ENCODE results near the gene OAF. TPM values are rescaled to one million over a fixed set of nuclear protein-coding genes. Genes with fewer than 3 reads are reported as not detected.

The OAF gene
- total RNA-seq, 4 donors from 2014 or later: 30.0 to 100 (median 42.4) TPM

- Histone ChIP-seq H3K36me3 (no peaks in the 10 kb centered on the region), H3K27me3 (no peaks in the 10 kb centered on the region), H3K4me3 (peak overlapping the region in 1 of 2 donors; percentile 23), H3K9me3 (no peaks in the 10 kb centered on the region), H3K27ac (peak overlapping the region in 3 of 4 donors; percentile 76 to 80 (median 79)), H3K4me1 (peaks cover 0 to 99% (median 46%) of the 10 kb centered on the region in 3 donors)
- 64 to 77% methylated on average over 6 to 11 of the region's 11 CpGs for WGBS, 2 donors (ENCODE audit: low coverage in 1 of 2)
- ATAC-seq: peak; percentile 43
- peak; percentile 11 for TF ChIP-seq POLR2AphosphoS5 (IDR thresholded peaks at IDR 0.05)
- no peak for TF ChIP-seq EP300 (IDR thresholded peaks at IDR 0.05)
Measured at GRCh38 chr11:120184371-120184945, 26.4 kb upstream of the OAF start.

GRCh38 chr11:120184946-120185705 is 25.7 kb upstream of the OAF start:
- H3K9me3 ChIP-seq: no peaks in the 10 kb centered on the region
- H3K27me3 ChIP-seq: peaks cover 1% of the 10 kb centered on the region
- TF ChIP-seq POLR2A (IDR thresholded peaks at IDR 0.05) (peak in 1 of 2 donors; percentile 22), EP300 (IDR thresholded peaks at IDR 0.05) (no peak), POLR2AphosphoS5 (IDR thresholded peaks at IDR 0.05) (peak; percentile 25)
- TF ChIP-seq, protein P1, sequence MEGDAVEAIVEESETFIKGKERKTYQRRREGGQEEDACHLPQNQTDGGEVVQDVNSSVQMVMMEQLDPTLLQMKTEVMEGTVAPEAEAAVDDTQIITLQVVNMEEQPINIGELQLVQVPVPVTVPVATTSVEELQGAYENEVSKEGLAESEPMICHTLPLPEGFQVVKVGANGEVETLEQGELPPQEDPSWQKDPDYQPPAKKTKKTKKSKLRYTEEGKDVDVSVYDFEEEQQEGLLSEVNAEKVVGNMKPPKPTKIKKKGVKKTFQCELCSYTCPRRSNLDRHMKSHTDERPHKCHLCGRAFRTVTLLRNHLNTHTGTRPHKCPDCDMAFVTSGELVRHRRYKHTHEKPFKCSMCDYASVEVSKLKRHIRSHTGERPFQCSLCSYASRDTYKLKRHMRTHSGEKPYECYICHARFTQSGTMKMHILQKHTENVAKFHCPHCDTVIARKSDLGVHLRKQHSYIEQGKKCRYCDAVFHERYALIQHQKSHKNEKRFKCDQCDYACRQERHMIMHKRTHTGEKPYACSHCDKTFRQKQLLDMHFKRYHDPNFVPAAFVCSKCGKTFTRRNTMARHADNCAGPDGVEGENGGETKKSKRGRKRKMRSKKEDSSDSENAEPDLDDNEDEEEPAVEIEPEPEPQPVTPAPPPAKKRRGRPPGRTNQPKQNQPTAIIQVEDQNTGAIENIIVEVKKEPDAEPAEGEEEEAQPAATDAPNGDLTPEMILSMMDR (IDR thresholded peaks at IDR 0.05): no peak
- H3K27ac ChIP-seq: peak overlapping the region in 3 of 4 donors; percentile 76 to 80 (median 79)
- H3K4me1 ChIP-seq: peaks cover 0 to 92% (median 42%) of the 10 kb centered on the region in 3 donors
- no peaks in the 10 kb centered on the region for H3K36me3 ChIP-seq
- 25 to 53% methylated on average over 2 of the region's 7 CpGs for WGBS, 2 donors (ENCODE audit: low coverage in 1 of 2)
- ATAC-seq: peak; percentile 78
- H3K4me3 ChIP-seq: peak overlapping the region in 1 of 2 donors; percentile 23

DNA sequence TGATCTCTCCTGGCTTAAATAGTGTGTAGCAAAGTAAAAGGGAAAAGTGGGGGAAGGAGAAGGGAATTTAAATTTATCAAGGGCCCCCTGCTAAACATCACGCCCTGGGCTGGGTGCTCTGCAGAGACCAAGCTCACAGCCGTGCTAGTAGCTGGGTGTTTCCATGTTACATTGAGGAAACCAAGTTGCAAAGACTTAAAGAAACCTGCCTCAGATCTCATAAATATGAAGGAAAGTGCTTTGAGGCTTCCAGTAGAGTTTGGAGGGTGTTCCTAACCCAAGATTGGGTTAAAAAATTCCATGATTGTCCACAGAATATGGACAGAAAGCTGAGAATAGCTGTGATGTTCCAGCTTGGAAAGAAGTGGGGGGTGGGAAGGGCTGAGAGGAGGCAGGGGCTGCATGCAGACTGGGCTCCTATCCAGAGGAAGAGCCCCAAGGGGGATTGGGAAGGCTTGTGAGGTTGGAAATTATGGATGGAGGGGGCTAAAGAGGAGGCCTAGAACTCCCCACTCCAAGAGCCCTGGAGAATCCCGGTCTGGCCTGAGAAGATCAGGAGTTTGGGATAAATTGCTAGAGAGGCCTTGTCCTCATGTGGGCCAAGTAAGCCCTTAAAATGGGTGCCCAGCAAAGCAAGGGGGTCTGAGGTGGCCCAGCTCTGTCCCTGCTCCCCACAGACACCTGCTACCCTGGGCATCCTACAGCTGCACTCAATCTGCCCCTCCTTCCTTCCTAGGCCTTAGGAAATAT is 25.0 kb upstream of the OAF start:
- 52 to 64% methylated on average over 3 of the region's 3 CpGs for WGBS, 2 donors (ENCODE audit: low coverage in 1 of 2)
- no peaks in the 10 kb centered on the region for H3K9me3 ChIP-seq
- peak overlapping the region; percentile 48 to 80 (median 78) for H3K27ac ChIP-seq
- no peak for ATAC-seq
- H3K4me3 ChIP-seq: peak overlapping the region in 1 of 2 donors; percentile 23
- peaks cover 0 to 84% (median 36%) of the 10 kb centered on the region in 3 donors for H3K4me1 ChIP-seq
- peaks cover 5% of the 10 kb centered on the region for H3K27me3 ChIP-seq
- H3K36me3 ChIP-seq: no peaks in the 10 kb centered on the region
- TF ChIP-seq, protein P1 (IDR thresholded peaks at IDR 0.05): no peak
- no peak for TF ChIP-seq POLR2A (IDR thresholded peaks at IDR 0.05)
- TF ChIP-seq EP300 (IDR thresholded peaks at IDR 0.05): no peak
- TF ChIP-seq POLR2AphosphoS5 (IDR thresholded peaks at IDR 0.05): no peak

DNA sequence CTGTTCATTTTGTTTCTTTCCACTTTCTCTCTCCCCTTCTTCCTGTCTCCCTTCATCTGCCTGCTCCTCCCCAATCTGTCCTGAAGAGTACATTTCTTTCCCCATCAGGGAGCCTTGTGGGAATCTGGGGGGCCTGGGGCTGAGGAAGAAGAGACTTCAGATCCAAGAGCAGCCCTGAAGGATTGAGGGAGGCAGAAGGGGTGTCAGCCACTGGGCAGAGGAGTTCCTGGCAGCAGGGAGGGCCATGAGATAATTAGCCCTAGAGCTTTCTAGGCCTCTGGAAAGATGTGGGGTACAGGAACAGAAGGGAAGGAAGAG is 24.4 kb upstream of the OAF start:
- peak overlapping the region; percentile 48 to 80 (median 78) for H3K27ac ChIP-seq
- TF ChIP-seq POLR2AphosphoS5 (IDR thresholded peaks at IDR 0.05): no peak
- no peak for TF ChIP-seq EP300 (IDR thresholded peaks at IDR 0.05)
- TF ChIP-seq, protein P1 (IDR thresholded peaks at IDR 0.05): no peak
- no peak for TF ChIP-seq POLR2A (IDR thresholded peaks at IDR 0.05)
- no peak for ATAC-seq
- peaks cover 0 to 79% (median 36%) of the 10 kb centered on the region in 3 donors for H3K4me1 ChIP-seq
- H3K9me3 ChIP-seq: no peaks in the 10 kb centered on the region
- no peaks in the 10 kb centered on the region for H3K36me3 ChIP-seq
- peaks cover 5% of the 10 kb centered on the region for H3K27me3 ChIP-seq
- no peak overlapping the region for H3K4me3 ChIP-seq
